ENCODE data around the gene SOX9.
"Not testable (repeated sequence)": the region's sequence is repeated elsewhere in the genome, so short reads cannot be mapped to it uniquely, and the experiment has no call there.

- TF ChIP-seq EZH2 (IDR thresholded peaks at IDR 0.05; ENCODE audit: borderline replicate concordance, low read depth, low read length, poor library complexity, severe bottlenecking); CTCF (conservative IDR thresholded peaks at IDR 0.05; ENCODE audit: low read depth, low read length): not testable (repeated sequence)
Observed at GRCh38 chr17:72111926-72112325, 8.9 kb upstream of the SOX9 start.

Measured in A673 (cell line).